ENCODE measurements around the gene ZDHHC5. TPM values are rescaled to one million over a fixed set of nuclear protein-coding genes. Genes with fewer than 3 reads are reported as not detected.

Gene ZDHHC5
- total and polyA plus RNA-seq, 2 donors: 17.4 to 21.0 TPM

GRCh38 chr11:57728829-57729228 lies 60.9 kb downstream of the ZDHHC5 start:
- H3K4me3 ChIP-seq (ENCODE audit: low read length in 2 of 2): no peak overlapping the region
- DNase-seq (ENCODE audit: low read depth in 6 of 9, low spot score in 9 of 9): no peak
- no peaks in the 10 kb centered on the region for H3K4me1 ChIP-seq (ENCODE audit: control insufficient read depth in 2 of 2, insufficient read depth in 2 of 2, low read length in 2 of 2)
- H3K27ac ChIP-seq (ENCODE audit: low read depth in 1 of 2, low read length in 1 of 2): no peak overlapping the region
- peaks cover 0 to 8% of the 10 kb centered on the region in 2 donors for H3K36me3 ChIP-seq (ENCODE audit: control insufficient read depth in 2 of 2, insufficient read depth in 2 of 2, low read length in 1 of 2)
- WGBS: 92% methylated on average over 7 of the region's 7 CpGs
- no peaks in the 10 kb centered on the region for H3K27me3 ChIP-seq (ENCODE audit: control insufficient read depth in 2 of 2, insufficient read depth in 1 of 2, low read length in 1 of 2)
- no peaks in the 10 kb centered on the region for H3K9me3 ChIP-seq (ENCODE audit: control insufficient read depth in 2 of 2, insufficient read depth in 1 of 2, low read length in 1 of 2)

- DNase-seq (ENCODE audit: low read depth in 6 of 9, low spot score in 9 of 9): no peak
- 98% methylated on average over 7 of the region's 7 CpGs for WGBS
- Histone ChIP-seq H3K27ac (ENCODE audit: low read depth in 1 of 2, low read length in 1 of 2) (no peak overlapping the region), H3K36me3 (ENCODE audit: control insufficient read depth in 2 of 2, insufficient read depth in 2 of 2, low read length in 1 of 2) (peaks cover 0 to 8% of the 10 kb centered on the region in 2 donors), H3K4me3 (ENCODE audit: low read length in 2 of 2) (no peak overlapping the region), H3K9me3 (ENCODE audit: control insufficient read depth in 2 of 2, insufficient read depth in 1 of 2, low read length in 1 of 2) (no peaks in the 10 kb centered on the region), H3K27me3 (ENCODE audit: control insufficient read depth in 2 of 2, insufficient read depth in 1 of 2, low read length in 1 of 2) (no peaks in the 10 kb centered on the region), H3K4me1 (ENCODE audit: control insufficient read depth in 2 of 2, insufficient read depth in 2 of 2, low read length in 2 of 2) (no peaks in the 10 kb centered on the region)
Observed at GRCh38 chr11:57729479-57729878, 61.6 kb downstream of the ZDHHC5 start.

GRCh38 chr11:57732661-57733060 lies 64.7 kb downstream of the ZDHHC5 start:
- H3K36me3 ChIP-seq (ENCODE audit: control insufficient read depth in 2 of 2, insufficient read depth in 2 of 2, low read length in 1 of 2): peaks cover 8 to 21% of the 10 kb centered on the region in 2 donors
- no peaks in the 10 kb centered on the region for H3K4me1 ChIP-seq (ENCODE audit: control insufficient read depth in 2 of 2, insufficient read depth in 2 of 2, low read length in 2 of 2)
- H3K27ac ChIP-seq (ENCODE audit: low read depth in 1 of 2, low read length in 1 of 2): no peak overlapping the region
- DNase-seq (ENCODE audit: low read depth in 6 of 9, low spot score in 9 of 9): no peak
- H3K27me3 ChIP-seq (ENCODE audit: control insufficient read depth in 2 of 2, insufficient read depth in 1 of 2, low read length in 1 of 2): no peaks in the 10 kb centered on the region
- 97% methylated on average over 1 of the region's 1 CpG for WGBS
- H3K9me3 ChIP-seq (ENCODE audit: control insufficient read depth in 2 of 2, insufficient read depth in 1 of 2, low read length in 1 of 2): no peaks in the 10 kb centered on the region
- H3K4me3 ChIP-seq (ENCODE audit: low read length in 2 of 2): no peak overlapping the region

- DNase-seq (ENCODE audit: low read depth in 6 of 9, low spot score in 9 of 9): no peak
- H3K36me3 ChIP-seq (ENCODE audit: control insufficient read depth in 2 of 2, insufficient read depth in 2 of 2, low read length in 1 of 2): peaks cover 19 to 39% of the 10 kb centered on the region in 2 donors
- no peaks in the 10 kb centered on the region for H3K9me3 ChIP-seq (ENCODE audit: control insufficient read depth in 2 of 2, insufficient read depth in 1 of 2, low read length in 1 of 2)
- 94% methylated on average over 3 of the region's 3 CpGs for WGBS
- no peak overlapping the region for H3K4me3 ChIP-seq (ENCODE audit: low read length in 2 of 2)
- H3K27me3 ChIP-seq (ENCODE audit: control insufficient read depth in 2 of 2, insufficient read depth in 1 of 2, low read length in 1 of 2): no peaks in the 10 kb centered on the region
- no peak overlapping the region for H3K27ac ChIP-seq (ENCODE audit: low read depth in 1 of 2, low read length in 1 of 2)
- H3K4me1 ChIP-seq (ENCODE audit: control insufficient read depth in 2 of 2, insufficient read depth in 2 of 2, low read length in 2 of 2): peaks cover 0 to 1% of the 10 kb centered on the region in 2 donors
Observed at GRCh38 chr11:57735619-57736298, 67.8 kb downstream of the ZDHHC5 start.

DNA sequence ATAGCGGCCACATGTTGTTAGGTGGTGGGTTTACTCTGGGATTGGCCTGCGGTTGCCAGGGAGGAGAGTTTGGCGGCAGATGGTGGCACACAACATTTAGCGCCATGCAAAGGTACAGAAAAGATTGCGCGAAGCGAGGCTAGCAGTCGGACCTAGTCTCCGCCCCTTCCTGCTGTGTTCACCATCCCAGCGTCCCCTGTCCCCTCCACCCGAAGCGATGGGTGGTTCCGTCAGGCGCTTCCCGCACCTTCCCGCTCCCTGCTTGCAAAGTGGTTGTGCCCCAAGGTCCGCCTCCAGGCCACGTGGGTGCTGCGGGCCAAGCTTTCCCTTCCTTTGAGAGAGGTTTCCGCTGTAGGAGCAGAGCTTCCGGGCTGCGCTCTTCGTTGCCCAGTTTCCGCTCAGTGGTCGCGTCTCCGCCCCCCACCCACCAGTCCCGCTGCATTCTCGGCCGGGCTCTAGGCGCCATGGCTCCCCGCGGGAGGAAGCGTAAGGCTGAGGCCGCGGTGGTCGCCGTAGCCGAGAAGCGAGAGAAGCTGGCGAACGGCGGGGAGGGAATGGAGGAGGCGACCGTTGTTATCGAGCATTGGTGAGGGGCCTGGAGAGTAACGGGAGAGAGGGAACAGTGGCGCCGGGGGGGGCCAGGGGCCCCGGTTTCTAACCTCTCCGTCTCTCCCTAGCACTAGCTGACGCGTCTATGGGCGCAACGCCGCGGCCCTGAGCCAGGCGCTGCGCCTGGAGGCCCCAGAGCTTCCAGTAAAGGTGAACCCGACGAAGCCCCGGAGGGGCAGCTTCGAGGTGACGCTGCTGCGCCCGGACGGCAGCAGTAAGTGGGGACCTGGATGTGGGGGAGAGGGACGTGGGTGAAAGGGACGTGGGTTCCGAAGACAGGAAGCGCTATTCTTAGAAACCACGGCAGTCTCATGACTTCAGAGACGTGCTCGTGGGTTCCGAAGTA lies 73.5 kb downstream of the ZDHHC5 start, which contains the start of gene SELENOH:
TSS of gene SELENOH (plus strand) at position 360 of the 955 bp plus-strand sequence. CDS start at position 465, 105 bp downstream.
- Histone ChIP-seq H3K36me3 (ENCODE audit: control insufficient read depth in 2 of 2, insufficient read depth in 2 of 2, low read length in 1 of 2) (peaks cover 43 to 60% of the 10 kb centered on the region in 2 donors), H3K27ac (ENCODE audit: low read depth in 1 of 2, low read length in 1 of 2) (peak within 1 kb of the TSS; percentile 93 to 98), H3K4me1 (ENCODE audit: control insufficient read depth in 2 of 2, insufficient read depth in 2 of 2, low read length in 2 of 2) (peaks cover 9% of the 10 kb centered on the region in 2 donors), H3K9me3 (ENCODE audit: control insufficient read depth in 2 of 2, insufficient read depth in 1 of 2, low read length in 1 of 2) (no peaks in the 10 kb centered on the region), H3K27me3 (ENCODE audit: control insufficient read depth in 2 of 2, insufficient read depth in 1 of 2, low read length in 1 of 2) (no peaks in the 10 kb centered on the region), H3K4me3 (ENCODE audit: low read length in 2 of 2) (peak within 1 kb of the TSS; percentile 79 to 88)
- under 1% methylated on average over 75 of the region's 75 CpGs for WGBS
- peak; percentile 74 to 95 (median 85) for DNase-seq (ENCODE audit: low read depth in 6 of 9, low spot score in 9 of 9)

DNA sequence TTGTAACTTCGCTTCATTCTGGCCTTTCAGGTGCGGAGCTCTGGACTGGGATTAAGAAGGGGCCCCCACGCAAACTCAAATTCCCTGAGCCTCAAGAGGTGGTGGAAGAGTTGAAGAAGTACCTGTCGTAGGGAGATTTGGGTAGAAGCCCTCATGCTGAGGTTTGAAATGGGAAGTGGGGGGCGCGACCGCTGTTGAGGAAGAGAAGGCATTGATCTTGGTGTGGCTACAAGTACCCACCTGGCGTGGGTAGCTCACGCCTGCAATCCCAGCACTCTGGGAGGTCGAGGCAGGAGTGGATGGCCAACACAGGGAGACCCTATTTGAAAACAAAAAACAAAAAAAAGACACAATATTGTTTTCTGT lies 74.2 kb downstream of the ZDHHC5 start:
- Histone ChIP-seq H3K4me1 (ENCODE audit: control insufficient read depth in 2 of 2, insufficient read depth in 2 of 2, low read length in 2 of 2) (peaks cover 9% of the 10 kb centered on the region in 2 donors), H3K36me3 (ENCODE audit: control insufficient read depth in 2 of 2, insufficient read depth in 2 of 2, low read length in 1 of 2) (peaks cover 44 to 66% of the 10 kb centered on the region in 2 donors), H3K27me3 (ENCODE audit: control insufficient read depth in 2 of 2, insufficient read depth in 1 of 2, low read length in 1 of 2) (no peaks in the 10 kb centered on the region), H3K9me3 (ENCODE audit: control insufficient read depth in 2 of 2, insufficient read depth in 1 of 2, low read length in 1 of 2) (no peaks in the 10 kb centered on the region), H3K4me3 (ENCODE audit: low read length in 2 of 2) (peak overlapping the region; percentile 79 to 88), H3K27ac (ENCODE audit: low read depth in 1 of 2, low read length in 1 of 2) (peak overlapping the region; percentile 93 to 98)
- DNase-seq (ENCODE audit: low read depth in 6 of 9, low spot score in 9 of 9): no peak
- WGBS: 0% methylated on average over 10 of the region's 10 CpGs

GRCh38 chr11:57744357-57744756 lies 76.4 kb downstream of the ZDHHC5 start:
- no peak overlapping the region for H3K4me3 ChIP-seq (ENCODE audit: low read length in 2 of 2)
- H3K27ac ChIP-seq (ENCODE audit: low read depth in 1 of 2, low read length in 1 of 2): no peak overlapping the region
- H3K36me3 ChIP-seq (ENCODE audit: control insufficient read depth in 2 of 2, insufficient read depth in 2 of 2, low read length in 1 of 2): peaks cover 32 to 50% of the 10 kb centered on the region in 2 donors
- WGBS: 94% methylated on average over 2 of the region's 2 CpGs
- H3K9me3 ChIP-seq (ENCODE audit: control insufficient read depth in 2 of 2, insufficient read depth in 1 of 2, low read length in 1 of 2): no peaks in the 10 kb centered on the region
- H3K4me1 ChIP-seq (ENCODE audit: control insufficient read depth in 2 of 2, insufficient read depth in 2 of 2, low read length in 2 of 2): peaks cover 9% of the 10 kb centered on the region in 2 donors
- no peaks in the 10 kb centered on the region for H3K27me3 ChIP-seq (ENCODE audit: control insufficient read depth in 2 of 2, insufficient read depth in 1 of 2, low read length in 1 of 2)
- no peak for DNase-seq (ENCODE audit: low read depth in 6 of 9, low spot score in 9 of 9)

DNA sequence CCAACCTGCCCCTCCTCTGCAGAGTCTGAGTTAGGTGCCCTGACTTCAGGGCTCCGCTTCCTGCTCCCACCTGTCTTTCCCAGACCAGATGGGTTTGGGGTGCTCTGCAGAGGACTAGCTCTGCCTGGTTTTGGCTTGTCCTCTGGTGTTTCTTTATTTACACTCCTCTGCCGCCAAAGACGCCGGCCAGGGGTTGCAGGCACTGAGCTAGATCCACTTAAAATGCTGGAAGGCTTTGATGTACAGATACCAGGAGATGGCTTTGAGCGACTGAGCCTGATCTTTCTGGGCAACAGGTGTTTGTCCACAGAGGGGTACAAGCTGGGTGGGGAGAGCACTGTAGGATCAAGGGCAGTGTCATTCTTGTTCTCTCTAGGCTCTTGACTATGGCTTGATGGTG lies 77.3 kb downstream of the ZDHHC5 start:
- Histone ChIP-seq H3K4me1 (ENCODE audit: control insufficient read depth in 2 of 2, insufficient read depth in 2 of 2, low read length in 2 of 2) (peaks cover 9% of the 10 kb centered on the region in 2 donors), H3K36me3 (ENCODE audit: control insufficient read depth in 2 of 2, insufficient read depth in 2 of 2, low read length in 1 of 2) (peaks cover 32 to 47% of the 10 kb centered on the region in 2 donors)

DNA sequence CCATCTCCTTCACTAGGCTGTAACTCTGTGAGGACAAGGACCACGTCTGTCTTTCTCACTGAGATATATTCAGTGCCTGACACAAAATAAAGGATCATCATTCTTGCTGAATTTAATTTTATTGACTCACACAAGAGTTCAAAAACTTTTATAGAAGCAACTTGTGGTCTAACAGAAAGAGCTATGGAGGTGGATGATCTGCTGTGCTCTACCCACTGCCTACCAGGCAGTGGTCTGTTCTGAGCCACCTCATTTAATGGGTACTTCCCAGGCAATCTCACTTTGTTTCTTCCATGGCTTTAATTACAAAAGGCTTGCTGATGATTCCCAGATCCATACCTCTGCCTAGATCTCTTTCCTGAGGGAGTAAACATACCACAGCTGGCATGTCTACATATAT lies 79.0 kb downstream of the ZDHHC5 start:
- 97% methylated on average over 1 of the region's 1 CpG for WGBS
- DNase-seq (ENCODE audit: low read depth in 6 of 9, low spot score in 9 of 9): no peak
- Histone ChIP-seq H3K9me3 (ENCODE audit: control insufficient read depth in 2 of 2, insufficient read depth in 1 of 2, low read length in 1 of 2) (no peaks in the 10 kb centered on the region), H3K4me3 (ENCODE audit: low read length in 2 of 2) (no peak overlapping the region), H3K27ac (ENCODE audit: low read depth in 1 of 2, low read length in 1 of 2) (no peak overlapping the region), H3K27me3 (ENCODE audit: control insufficient read depth in 2 of 2, insufficient read depth in 1 of 2, low read length in 1 of 2) (no peaks in the 10 kb centered on the region), H3K4me1 (ENCODE audit: control insufficient read depth in 2 of 2, insufficient read depth in 2 of 2, low read length in 2 of 2) (peaks cover 7 to 9% of the 10 kb centered on the region in 2 donors), H3K36me3 (ENCODE audit: control insufficient read depth in 2 of 2, insufficient read depth in 2 of 2, low read length in 1 of 2) (peaks cover 36 to 47% of the 10 kb centered on the region in 2 donors)

More for the DNA sequence above, 77.3 kb downstream of the ZDHHC5 start:
- H3K27ac ChIP-seq (ENCODE audit: low read depth in 1 of 2, low read length in 1 of 2): peak overlapping the region in 1 of 2 donors; percentile 26
- H3K9me3 ChIP-seq (ENCODE audit: control insufficient read depth in 2 of 2, insufficient read depth in 1 of 2, low read length in 1 of 2): no peaks in the 10 kb centered on the region
- no peak overlapping the region for H3K4me3 ChIP-seq (ENCODE audit: low read length in 2 of 2)
- H3K27me3 ChIP-seq (ENCODE audit: control insufficient read depth in 2 of 2, insufficient read depth in 1 of 2, low read length in 1 of 2): no peaks in the 10 kb centered on the region
- no peak for DNase-seq (ENCODE audit: low read depth in 6 of 9, low spot score in 9 of 9)
- 97% methylated on average over 5 of the region's 5 CpGs for WGBS

Data from thymus (tissue), 11 donors.